M059J (cell line): Measurements from ENCODE around the gene ACVR1B. TPM values are rescaled to one million over a fixed set of nuclear protein-coding genes. Genes with fewer than 3 reads are reported as not detected.

Experiments used
- DNase-seq: peaks from one replicate; pipeline ENCODE4 v3.0.0-alpha.2; 2012; ENCODE audit warnings: low read depth
- total RNA-seq: library from RNA; depleted of rRNA; stranded (reverse); fragments of >200 nt; shearing (Covaris generic); gene quantifications from 2 replicates; pipeline ENCODE4 v1.2.3, GENCODE V29; 2014

Gene ACVR1B
- total RNA-seq, 1 experiment from 2014 or later = 2.7 TPM

DNA sequence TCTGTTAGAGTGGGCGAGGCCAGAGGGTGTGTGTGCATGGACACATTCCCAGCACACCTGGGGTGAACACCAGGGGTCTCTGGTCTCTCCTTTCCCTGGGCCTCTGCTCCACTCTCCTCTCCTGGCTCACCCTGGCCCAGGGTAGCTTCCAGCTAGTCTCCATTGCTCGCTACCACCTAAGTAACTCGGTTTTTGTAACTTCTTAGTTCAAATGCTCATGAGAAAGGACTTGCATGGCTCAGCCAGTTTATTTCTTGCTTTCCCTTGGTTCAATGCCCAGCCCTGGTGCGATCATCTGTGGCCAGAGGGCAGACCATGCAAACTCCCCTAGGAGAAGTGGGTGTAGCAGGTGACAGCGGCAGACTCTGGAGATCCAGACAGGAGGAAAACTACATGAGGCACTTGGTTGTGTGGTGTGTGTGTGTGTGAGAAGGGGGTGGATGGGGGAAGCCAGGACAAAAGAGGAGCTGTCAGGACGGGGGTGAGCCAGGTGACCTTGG lies 8.9 kb upstream of the ACVR1B start:
- no peak for DNase-seq

DNA sequence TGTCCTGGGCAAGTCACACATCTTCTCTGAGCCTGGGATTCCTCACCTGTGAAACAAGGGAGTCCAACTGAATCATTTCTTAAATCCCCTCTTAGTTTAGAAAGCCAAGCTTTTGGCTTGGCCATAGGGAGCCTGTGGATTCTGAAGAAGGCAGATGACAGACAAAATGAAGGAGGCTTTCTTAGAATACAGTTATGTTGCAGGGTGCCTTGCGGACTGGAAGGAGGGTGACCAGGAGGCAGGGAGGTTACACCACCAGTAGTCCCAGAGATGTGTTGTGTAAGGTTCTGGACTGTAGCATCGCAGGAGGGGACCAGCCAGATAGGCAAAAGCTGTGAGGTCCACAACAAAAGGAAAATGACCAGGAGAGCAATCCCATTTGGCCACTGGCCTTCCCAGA lies 8.2 kb upstream of the ACVR1B start:
- DNase-seq = no peak

DNA sequence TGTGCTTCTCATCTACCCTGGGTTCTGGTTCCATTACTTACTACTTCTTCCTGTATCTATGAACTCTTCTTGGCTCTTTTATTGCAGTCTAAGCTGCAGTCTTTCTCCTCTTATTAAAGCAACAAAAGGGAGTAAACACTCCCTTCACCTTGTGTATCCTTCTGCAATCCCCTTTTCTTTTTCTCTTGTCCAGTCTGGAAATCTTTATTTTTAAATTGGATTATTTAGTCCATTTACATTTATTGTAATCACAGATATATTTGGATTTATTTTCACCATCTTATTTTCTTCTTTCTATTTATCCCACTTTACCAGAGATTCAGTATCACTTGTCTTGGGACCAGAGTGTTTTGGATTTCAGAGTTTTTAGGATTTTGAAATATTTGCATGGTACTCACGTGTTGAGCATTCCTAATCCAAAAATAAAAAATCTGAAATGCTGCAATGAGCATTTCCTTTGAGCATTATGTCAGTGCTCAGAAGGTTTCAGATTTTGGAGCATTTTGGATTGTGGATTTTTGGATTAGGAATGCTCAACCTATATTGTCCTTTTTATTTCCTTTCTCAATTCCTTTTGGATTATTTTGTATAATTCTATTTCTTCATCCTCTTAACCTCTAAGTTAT lies 6.8 kb upstream of the ACVR1B start:
- DNase-seq = no peak

DNA sequence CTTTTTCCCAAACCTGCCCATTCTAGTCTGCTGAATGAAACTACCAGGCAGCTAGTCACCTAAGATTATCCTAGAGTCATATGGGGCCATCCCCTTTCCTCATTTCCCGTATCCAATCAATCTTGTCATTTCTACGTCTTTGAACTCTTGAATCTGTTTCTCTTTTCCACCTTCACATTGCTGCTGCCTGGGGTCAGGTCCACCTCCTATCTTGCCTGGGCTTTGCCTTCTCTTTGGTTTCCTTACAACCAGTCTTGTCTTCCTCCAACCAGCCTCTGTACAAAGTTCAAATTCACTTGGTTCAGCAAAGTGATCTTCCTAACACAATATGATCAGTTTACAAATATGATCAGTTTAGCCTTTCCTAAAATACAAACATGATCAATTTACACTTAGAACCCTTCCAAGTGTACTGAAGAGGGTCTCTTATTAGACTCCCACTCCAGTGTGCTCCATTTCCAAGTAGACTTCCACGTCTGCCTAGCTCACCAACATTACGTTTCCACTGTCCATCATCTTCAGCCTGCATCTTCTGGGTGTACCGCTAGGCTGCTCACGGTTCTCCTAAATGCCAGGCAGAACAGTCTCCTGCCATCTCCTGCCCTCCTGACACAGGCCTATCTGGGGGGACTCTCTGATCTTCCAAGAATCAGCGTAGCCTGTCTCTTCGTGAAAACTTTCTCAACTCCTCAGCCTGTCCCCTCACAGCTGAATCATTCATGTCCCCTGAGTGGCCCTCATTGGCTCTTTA lies 4.1 kb upstream of the ACVR1B start:
- DNase-seq = no peak

DNA sequence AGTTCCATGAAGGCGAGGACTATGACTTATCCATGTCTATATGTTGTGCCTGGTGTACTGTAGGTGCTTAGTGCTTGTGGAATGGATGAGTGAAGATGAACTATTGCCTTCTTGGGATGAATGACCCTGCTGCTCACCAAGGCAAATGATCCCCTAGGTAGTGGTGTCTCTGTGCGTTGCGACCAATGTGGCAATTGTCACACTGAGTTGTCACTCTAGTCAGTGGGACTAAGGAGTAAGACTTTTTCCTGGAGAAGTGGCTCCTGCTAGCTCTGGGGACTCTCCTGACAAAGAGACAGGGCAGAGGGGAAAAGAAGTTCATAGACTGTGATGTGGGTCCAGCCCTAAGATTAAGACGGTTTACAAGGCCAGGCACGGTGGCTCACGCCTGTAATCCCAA lies 3.4 kb upstream of the ACVR1B start:
- DNase-seq = no peak

DNA sequence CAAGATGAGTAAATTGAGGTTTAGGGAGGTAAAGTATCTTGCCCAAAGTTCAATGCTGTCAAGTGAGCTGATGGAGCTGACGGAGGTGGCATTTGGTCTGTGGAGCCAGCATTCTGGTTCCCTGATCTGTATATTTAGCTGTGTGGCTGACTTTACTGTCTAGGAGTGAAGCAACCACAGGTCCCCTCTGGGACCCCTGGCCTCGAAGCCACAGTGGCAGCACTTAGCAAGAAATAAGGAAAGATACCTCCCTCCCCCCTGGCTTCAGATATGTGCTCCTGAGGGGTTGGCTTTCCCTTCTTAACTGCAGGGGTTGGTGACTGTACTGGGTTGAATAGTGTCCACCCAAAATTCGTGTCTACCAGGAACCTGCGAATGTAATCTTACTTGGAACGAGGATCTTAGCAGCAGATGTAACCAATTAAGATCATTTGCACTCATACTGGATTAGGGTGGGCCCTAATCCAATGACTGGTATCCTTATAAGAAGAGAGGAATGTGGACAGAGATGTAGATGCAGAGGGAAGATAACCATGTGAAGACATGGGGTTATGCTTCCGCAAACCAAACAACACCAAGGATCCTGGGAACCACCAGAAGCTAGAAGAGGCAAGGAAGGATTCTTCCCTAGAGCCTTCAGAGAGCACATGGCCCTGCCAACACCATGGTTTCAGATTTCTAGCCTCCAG lies 2.0 kb upstream of the ACVR1B start:
- no peak for DNase-seq

DNA sequence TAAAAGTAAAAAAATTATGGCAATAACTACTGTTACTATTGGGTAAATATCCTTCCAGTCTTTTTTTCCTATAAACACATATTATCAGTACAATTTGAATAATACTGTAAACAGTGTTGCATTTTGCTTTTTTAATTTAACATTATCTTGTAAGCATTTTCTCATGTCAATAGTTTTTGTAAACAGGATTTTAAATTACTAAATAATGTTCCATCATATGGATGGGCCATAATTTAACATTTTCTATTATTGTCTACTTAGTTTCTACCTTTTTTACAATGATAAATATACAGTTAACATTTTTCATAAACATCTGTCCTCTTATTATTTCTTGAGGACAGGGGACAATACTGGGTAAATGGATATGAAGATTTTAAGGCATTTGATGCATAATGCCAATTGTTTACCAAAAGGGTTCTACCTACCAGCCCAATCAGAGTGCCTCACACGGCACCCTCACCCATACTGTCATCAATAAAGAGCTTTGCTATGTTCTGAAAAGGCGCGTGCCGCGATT lies 759 bp upstream of the ACVR1B start:
- no peak for DNase-seq

DNA sequence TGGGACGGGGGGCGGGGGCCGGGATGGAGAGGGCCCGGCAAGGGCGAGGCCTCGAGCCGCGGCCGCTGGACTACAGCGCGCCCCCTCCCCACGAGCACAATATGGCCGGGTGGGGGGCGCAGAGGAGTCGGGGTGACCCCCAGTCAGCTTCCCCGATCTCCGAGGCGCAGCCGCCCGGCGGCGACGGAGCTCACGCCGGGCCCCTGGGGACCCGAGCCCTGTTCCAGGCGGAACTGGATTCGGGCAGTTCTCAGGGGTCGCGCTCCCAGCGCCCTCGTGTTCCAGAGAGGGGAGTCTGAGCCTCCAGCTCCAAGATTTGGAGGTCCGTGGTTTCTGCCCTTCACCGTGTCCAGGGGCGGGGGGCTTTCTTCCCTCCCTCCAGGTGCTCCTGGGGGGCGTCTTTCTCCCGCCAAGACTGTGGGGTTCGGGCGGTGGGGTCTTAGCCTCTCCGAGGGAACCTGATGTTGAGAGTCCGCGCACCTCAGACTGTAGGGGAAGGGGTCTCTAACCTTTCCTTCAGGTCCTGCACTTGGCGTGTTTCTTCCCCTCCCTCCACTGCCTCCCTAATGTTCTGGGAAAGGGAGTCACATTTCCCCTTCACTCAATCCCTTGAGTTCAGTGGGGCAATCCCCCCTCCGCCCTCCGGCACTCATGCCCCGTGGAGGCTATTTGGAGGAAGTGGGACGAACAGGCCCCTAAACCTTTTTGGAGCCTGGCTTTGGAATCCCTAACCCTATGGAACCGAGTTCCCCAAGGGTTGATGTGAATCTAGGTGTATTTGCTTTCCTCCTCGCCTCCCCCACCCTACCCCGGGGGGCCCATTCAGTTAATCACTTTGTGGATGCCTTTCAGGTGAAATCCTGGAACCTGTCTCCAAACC lies 584 bp downstream of the ACVR1B start:
- DNase-seq = no peak

DNA sequence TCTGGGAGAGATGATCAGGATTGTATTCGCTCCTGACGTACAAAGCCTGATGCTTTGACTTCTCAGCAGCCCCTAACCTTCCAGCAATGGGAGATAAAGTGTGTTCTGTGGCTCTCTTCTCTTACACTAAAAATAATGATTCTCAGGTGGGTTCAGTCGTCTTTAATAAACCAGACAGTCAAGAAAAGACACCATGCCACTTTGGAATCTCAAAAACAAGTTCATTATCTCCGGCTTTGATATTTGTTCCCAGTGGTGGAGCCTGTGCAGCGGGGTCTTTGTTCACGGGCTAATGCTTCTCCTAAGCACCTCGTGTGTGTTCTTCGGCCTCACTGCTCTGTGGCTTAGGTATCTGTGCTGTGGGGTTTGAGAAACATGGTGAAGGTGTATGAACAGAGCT lies 1.6 kb downstream of the ACVR1B start:
- no peak for DNase-seq

DNA sequence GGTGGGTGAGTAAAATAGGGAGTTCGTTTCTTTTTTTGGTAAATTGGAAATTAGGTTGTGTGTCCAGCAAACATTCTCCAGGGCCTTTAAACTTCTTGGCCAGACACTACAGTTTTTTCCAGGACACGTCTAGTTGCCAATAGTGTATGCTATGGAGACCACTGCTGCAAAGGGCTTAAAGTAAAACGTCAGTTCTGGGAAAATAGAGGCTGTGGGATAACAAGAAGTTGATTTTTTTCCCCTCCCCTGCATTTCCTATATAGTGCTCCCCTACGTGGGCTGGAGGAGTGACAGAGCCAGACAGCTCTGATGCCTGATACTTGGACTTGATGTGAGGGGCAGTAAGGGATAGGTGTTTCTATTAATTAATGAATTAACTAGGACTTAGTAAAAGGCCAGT lies 2.4 kb downstream of the ACVR1B start:
- DNase-seq = no peak

DNA sequence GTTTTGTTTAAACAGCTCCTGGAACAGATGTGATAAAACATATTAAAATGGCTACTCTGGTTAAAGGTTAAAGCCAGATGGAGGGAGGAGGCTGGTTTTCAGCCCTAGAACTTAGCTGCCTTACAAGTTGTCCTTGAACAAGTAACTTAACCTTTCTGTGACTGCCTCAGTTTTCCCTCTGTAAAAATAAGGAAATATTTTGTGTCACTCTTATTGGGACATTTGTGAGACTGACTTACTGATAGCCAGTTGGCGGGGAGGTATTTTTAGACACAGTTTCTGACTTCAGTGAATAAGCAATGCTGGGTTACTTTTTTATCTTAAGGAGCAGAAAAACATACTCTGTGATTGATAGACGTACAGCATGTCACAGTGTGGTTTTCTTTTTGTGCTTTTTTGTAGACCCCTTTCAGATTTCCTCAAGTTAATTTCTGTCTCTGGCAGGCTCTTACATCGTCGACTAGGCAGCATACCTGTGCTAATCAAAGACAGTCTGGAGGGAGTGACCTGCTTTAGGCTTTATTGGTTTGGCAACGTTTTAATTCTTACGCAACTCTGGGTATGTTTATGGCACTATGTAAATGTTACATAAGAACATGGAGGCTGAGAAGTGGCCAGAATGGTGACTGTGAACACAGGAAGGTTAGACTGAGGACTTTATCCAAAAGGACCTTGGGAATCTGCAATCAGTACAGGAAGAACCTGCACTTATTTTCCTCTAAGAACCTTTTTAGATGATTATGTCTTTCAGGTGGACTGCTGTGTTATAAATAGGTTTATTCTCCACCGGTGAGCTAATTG lies 3.3 kb downstream of the ACVR1B start:
- DNase-seq = no peak

DNA sequence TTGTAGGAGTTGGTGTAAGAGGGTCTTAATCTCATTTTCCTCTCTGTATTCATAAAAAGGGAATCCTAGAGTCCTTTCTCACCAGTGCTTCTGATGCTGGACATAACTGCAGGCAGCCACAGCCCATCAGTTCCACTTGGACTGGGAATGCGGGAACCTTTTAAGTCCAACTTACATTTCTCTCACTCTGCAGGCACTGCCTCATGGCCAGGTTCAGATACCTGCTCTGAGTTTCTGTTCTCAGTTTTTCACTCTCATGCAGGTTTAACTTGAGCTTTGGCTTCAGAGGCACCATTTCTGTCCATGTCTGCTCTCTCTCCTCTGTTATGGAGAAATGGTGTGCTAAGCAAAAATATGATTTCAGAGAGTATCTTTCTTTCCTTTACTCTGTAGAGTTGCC lies 4.2 kb downstream of the ACVR1B start:
- no peak for DNase-seq

DNA sequence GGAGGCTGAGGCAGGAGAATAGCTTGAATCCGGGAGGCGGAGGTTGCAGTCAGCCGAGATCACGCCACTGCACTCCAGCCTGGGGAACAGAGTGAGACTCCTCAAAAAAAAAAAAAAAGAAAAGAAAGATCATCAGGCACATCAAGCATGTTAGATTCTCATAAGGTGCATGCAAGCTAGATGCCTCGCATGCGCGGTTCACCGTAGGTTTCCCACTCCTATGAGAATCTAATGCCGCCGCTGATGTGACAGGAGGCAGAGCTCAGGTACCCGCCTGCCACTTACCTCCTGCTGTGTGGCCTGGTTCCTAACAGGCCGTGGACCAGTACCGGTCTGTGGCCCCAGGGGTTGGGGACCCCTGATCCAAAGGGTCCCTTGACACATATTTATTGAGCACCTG lies 7.0 kb downstream of the ACVR1B start:
- no peak for DNase-seq

DNA sequence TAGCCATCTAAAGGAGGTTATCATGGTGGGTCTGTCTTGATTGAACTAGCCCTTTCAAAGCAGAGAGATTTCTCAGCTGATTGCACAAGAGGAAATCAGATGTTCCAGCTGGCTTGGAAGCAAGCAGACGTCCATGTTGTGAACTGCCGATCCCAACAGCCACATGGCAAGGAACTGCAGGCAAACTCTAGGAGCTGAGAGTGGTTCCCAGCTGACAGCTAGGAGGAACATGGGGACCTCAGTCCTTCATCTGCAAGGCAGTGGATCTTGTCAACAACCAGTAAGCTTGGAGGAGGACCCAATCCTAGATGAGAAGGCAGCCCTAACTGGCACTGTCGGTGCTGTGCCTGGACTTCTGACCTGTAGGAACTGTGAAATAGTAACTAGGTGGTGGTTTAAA lies 7.7 kb downstream of the ACVR1B start:
- DNase-seq = no peak

DNA sequence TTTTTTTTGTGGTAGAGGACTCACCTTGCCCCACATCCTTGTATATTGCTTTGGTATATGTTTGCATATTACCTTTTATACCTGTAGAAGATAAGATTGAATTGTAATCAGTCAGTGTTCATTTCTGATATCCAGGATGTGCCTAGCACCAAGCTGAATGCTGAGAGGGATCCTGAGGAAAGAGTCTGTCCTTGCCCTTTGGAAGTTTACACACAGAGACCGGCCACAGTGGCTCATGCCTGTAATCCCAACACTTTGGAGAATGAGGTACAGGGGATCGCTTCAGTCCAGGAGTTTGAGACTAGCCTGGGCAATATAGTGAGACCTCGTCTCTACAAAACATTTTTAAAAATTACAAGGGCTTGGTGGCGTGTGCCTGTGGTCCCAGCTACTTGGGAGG lies 8.4 kb downstream of the ACVR1B start:
- no peak for DNase-seq

DNA sequence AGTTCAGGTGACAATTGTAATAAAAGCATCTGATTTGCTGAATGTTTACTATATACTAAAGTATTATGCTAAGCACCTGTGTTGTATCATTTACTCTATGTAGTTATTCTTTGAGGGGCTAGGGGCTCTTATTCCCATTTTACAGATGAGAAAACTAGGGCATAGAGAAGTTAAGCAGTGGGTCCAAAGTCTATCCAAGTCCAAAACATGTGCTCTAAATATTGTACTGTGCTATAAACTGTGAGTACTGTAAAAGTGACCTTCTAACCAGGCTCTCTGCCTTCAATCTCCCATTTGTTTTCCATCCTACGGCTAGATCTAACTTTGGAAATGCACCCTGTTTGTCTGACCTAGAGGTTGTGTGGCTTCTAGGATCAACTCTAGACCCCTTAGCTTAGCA lies 9.0 kb downstream of the ACVR1B start:
- no peak for DNase-seq

DNA sequence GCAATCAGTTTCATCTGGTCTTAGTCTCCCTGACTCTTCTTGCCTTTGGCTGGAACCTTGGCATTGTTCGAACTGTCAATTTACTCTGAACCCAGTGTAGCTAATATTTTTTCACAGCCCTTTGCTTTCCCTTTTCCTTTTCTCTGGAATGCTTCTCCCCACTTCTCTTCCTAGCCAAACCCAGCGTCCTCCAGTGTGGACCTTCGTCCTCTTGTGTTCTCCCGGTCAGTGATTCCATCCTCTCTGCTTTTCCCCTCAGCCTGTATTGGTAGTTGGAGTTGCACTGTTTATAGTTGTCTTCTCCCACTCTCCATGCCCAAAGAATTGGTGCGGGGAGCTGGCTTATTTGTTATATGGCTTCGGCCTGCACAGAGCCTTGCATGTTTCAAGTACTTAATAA lies 9.4 kb downstream of the ACVR1B start:
- DNase-seq = no peak

DNA sequence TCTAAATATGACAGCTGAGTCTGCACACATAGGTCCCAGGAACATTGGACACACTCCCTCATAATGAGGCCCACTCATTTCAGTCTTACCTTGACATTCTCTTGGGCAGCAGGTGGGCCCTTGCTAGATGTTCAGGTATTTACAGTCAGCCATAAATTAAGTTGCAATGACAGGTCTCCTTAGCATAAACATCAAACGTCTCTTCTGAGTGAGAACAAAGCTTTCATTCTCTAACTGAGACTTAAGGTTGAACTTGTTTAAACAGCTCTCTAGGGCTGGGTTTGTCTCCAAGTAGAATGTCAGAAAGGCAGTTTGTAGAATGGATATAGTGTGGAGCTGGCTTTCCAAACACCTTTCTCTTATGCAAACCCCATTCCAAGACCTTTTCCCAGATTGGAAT lies 10.3 kb downstream of the ACVR1B start:
- no peak for DNase-seq

DNA sequence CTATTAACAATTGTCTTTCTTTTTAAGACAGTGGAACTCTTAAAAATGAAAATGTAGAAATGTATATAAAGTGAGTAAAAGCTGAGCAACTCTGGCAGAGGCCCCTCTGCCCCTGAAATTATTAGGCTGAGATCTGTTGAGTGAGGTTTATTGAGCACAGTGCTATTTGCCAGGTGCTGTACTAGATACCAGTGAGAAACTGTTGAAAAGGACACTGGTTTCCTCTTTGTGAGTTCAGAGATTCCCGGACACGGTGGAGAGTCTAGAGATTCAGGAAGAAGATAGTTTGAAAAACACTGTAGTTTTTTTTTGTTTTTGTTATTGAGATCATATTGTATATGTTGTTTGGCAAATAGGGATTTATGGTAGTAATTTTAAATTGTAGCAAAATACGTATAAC lies 11.2 kb downstream of the ACVR1B start:
- DNase-seq = no peak

DNA sequence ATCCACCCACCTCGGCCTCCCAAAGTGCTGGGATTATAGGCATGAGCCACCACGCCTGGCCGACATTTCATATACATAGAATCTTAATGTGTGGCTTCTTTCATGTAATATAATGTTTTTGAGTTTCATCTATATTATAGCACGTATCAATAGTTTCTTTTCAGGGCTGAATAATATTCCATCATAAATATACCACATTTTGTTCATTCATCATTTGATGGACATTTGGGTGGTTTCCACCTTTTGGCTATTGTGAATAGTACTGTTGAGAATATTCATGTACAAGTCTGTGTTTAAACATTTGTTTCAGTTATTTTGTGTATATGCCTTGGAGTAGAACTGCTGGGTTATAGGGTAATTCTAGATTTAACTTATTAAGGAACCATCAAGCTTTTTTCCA lies 12.0 kb downstream of the ACVR1B start:
- no peak for DNase-seq

DNA sequence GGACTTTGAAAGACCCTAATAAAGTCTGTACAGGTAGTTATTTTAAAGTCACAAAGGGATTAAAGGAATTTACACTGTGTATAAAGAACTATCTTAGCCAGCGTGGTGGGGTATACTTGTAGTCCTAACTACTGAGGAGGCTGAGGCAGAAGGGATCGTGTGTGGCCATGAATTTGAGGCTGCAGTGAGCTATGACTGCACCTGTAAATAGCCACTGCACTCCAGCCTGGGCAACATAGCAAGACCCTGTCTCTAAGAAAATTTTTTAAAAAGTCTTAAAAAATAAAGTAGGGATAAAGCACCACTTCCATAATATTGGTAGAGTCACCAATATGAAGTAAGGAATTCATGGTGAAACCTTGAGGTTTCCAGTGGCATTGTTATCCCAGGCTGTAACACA lies 18.1 kb downstream of the ACVR1B start:
- no peak for DNase-seq
